Right renal pelvis (tissue), 4 donors: ENCODE results near the gene SCO1. TPM values are rescaled to one million over a fixed set of nuclear protein-coding genes. Genes with fewer than 3 reads are reported as not detected.
"Not testable (repeated sequence)": the region's sequence is repeated elsewhere in the genome, so short reads cannot be mapped to it uniquely, and the experiment has no call there.

Experiments
- DNase-seq, 4 donors: peaks; one replicate each; pipeline ENCODE4 v3.0.0-alpha.2; 2013; ENCODE audit warnings: low read depth in 4 of 4, low spot score in 3 of 4, missing footprints in 1 of 4
- polyA plus RNA-seq, 4 donors: library from polyadenylated mRNA; unstranded; fragments of 120-200 nt; gene quantifications; one replicate each; pipeline ENCODE4 v1.2.1, GENCODE V29; 2013; ENCODE audit not compliant: insufficient read length in 4 of 4

Gene SCO1
- polyA plus RNA-seq, 4 donors = 39.3 to 42.3 (median 40.6) TPM

DNA sequence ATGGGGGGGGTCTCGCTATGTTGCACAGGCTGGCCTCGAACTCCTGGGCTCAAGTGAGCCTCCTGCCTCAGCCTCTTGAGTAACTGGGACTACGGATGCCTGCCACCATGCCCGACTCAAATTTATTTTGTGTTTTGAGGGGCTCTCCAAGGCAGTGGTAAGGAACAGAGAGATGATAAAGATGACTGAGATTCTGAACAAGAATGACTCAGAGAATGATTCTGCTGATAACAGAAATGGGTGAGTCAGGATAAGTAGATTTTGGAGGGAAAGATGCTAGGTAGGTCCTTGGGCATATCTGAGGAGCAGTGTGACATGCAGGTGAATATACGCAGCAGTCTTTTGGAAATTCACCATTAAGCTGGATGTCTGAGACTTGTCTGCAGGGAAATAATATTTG is 29.9 kb upstream of the SCO1 start:
- no peak for DNase-seq

DNA sequence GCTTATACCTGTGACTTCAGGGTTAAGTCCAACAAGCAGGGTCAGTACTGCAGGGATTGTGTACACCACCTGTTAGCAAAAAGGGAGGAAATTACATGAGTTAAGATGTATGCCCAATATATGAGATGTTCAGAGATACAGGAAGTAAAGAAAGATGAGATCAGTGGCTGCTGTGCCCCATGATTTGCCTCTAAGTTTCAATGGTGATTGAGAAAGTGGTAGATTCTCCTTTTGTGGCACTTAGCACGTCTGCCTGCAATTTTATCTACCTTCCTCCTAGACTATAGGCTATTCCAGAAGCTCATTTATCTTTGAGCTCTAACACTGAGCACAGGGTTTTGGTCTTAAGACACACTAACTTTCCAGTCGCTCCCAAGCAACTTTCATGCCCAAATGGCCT is 28.9 kb upstream of the SCO1 start:
- DNase-seq = no peak

DNA sequence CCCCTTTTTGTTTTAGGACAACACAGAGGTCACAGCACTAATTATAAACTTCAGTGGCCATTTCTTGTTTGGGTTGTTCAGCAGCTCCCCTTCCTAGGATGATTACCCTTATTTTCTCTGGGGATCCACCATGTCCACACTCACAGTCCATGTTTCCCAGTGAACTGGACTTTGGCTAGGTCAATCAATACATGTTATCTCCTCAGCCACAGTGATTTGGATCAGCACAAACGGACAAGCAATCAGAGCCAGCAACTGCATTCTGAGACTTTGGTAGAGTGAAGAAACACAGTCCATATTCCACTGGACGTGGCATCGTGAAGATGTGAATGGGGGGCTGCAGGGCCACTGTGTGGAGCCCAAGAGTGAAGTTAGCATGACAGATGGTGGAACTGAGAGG is 27.9 kb upstream of the SCO1 start:
- no peak for DNase-seq

DNA sequence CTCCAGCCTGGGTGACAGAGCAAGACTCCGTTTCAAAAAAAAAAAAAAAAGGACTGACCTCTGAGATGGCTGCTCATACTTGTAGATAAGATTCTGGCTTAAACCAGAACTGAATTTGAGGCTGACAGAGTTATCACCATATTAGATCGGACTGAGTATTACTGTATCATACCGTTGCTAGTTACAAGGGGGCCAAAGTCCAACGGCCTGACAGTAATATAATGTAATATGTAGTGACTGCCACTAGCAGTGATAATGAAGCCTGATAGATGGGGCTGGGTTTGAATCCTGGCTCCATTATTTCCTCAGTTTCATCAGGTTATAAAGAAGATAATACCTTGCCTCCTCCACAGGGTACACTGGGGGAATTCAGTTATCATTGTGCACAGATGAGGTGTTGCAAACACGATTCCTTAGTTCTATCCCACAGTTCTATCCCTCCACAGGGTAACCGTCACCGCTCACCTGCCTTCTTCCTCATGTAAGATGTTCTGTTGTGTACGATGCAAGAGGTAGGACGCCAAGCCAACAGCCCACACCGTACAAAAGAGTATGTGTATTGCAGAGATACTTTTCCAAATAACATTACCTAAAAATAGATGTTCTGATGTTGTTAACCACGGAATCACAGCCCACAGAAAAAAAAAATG is 27.3 kb upstream of the SCO1 start:
- no peak for DNase-seq

DNA sequence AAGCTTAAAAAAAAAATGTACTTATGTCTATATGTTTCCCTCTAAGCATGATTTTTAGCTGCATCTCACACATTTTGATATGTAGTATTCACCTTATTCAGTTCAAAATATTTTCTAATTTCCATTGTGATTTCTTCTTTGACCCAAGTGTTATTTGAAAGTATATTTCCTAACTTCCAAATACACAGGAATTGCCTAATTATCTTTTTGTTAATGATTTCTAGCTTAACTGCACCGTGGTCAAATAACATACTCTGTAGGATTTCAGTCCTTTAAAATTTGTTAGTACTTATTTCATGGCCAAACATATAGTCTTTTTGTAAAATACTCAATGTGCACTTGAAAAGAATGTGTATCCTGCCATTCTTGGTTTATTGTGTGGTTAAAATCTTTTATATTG is 21.2 kb upstream of the SCO1 start:
- DNase-seq = no peak

DNA sequence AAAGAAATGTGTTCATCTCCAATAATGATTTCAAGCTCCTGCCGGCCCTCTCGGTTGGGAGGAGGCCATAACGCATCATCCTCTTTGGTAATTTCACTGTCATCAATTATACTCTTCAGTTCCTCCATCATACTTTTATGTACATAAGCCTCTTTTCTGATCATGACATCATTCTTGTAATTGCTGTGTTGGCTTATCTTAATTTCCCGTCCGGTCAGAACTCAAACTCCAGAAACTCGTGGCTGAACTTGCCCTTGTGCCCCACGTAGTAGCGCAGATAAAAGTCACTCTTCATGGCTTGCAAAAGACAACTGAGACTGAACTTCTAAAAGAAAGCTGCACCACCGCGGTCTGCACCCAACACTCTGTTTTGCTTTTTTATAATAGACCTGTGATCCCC is 18.9 kb upstream of the SCO1 start:
- no peak for DNase-seq

DNA sequence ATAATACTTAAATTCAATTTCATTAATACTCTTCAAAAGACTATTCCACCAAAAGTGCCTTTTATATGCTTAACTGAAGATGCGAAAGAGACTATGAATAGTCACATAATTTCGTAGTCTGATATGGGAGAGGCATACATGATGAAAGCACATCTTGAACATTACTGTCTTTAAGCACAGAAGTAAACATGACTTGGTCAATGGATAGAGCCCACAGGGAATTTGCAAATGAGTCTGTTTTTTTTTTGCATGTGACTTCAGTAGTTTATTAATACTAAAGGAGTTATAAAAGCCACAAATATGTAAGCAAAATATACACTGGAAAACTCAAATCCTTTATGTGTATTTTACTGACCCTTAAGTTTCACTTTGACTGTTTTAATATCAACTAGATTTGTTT is 16.0 kb upstream of the SCO1 start:
- DNase-seq = no peak

DNA sequence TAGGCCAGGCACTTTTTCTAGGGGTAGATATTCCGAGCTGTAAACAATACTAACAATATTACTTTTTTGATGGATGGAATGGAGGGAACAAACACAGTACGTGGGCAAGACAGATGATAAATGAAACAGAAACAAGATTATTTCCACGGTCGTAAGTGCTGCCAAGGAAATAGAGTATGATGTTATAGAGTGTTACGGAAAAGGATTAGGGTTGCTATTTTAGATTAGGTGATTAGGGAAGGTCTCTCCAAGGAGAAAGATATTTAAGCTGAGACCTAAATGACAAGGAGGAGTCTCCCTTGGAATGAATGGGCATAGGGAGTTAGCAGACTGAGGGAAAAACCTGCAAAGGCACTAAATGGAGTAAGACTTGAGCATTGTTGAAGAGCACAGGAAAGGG is 8.4 kb upstream of the SCO1 start:
- DNase-seq = no peak

DNA sequence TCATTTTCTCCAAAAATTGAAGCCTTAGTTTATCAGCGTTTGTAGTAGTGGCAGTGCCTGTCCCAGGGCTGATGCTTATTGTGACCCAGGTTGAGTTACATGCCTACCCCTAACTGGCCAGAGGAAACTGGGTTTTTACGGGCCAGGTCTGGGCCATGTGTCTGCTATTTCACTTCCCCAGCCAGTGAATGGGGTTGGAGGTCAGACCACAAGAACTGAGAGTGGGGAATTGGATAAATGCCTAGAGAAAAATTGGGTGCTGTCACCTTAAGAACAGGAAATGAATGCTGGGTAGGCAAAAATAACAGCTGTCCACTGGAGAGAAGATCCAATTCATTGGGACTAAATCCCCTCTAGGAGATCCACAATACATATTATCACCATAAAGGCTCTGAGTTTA is 5.2 kb upstream of the SCO1 start:
- no peak for DNase-seq

DNA sequence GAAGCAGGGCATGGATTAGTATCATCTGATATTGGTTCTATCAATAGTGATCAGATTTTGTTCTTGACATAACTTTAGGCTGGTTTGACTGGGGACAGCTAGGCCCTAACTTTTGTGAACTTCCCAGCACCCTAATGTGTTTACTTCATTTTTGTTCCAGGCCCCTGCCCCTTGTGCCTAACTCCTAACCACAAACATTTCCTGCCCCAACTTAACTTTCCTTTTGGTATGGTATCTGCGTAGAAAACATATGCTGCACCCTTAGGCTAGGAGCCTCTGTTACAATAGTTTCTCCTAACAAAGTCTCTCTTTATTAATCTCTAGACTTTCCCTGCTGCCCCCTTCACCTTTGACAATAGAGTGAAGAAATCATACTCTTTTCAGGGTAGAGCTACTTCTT is 2.5 kb upstream of the SCO1 start:
- DNase-seq = no peak

DNA sequence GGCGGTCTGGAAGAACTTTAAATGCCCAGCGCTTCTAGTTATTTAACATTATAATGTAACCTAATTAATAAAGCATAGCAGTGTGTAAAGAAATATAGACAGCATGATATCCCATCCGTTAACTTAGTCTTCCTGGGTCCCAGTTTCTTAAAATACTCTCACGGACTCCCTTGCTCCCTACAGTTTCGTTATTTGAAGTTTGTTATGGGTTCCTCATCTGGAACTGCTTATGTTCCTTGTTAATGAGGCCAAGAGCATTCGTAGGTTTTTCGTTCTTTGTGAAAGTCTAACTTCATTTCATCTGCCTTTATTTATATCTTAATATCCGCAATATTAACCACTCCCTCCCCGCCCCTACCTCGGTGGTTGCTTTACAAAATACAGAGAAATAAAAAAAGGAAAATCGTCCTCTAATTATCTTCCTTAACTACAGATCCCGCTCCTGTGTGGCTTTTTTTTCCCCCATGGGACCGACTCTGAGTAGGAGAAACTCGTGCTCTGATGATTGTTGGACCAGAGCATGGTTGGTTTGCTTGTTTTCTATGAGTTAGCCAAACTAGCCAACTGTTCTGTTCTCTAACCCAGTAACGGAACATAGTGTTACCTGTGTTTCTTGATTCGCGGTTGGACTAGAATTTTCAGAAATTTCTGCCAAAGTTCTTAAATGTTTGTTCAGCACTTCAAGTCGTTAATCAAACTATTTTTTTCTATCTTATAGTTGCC is 924 bp upstream of the SCO1 start:
- DNase-seq = no peak

DNA sequence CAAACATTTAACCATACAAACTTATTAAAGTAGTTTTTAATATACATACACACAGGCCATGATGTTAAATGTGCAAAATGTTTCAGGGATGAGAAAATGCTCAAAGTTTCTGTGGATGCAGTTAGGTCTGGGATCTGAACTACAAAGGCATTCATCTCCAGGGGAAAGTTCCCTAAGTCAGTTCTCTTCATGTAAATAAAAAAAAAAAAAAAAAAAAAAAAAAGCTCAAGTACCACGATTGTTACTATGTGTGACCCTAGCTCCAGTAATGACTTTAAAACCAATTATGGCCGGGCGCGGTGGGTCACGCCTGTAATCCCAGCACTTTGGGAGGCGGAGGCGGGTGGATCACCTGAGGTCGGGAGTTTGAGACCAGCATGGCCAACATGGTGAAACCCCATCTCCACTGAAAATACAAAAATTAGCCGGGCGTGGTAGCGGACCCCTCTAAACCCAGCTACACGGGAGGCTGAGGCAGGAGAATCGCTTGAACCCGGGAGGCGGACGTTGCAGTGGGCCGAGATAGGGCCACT is 1.4 kb downstream of the SCO1 start:
- not testable (repeated sequence) for DNase-seq

DNA sequence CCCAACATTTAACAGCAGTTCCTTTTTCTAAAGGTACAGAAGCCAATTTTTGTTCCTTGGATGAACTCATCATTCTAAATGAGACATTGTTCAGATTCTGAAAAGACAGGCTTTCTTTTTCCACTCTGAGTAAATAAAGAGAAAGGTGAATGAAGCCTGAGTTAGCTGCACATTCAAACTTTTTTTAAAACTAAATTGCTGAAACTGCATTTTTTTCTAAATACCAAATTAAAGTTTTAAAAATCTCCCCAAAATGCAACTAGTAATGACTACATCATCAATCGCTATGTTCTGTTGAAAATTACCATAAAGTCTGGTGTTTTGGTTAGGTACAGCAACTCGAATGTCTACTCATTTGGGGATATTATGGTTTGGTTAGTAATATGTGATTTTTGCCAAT is 9.8 kb downstream of the SCO1 start:
- no peak for DNase-seq

DNA sequence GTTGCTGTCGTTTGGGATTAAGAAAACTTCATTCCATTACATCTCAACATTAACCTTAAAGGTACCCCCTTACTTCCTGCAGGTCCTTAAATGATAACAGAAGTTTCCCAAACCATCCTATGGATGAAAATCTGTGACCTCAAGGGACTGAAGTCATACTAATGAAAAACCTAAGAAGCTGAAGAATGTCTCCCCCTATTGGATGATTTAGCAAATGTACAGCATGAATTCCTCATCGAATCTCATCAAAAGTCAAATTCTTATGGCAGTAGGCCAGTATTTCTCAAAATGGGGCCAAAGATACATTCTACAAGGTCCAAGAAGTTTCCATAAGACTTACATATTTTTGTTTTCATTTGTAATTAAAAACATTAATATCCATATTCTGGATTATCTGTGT is 13.5 kb downstream of the SCO1 start:
- no peak for DNase-seq

DNA sequence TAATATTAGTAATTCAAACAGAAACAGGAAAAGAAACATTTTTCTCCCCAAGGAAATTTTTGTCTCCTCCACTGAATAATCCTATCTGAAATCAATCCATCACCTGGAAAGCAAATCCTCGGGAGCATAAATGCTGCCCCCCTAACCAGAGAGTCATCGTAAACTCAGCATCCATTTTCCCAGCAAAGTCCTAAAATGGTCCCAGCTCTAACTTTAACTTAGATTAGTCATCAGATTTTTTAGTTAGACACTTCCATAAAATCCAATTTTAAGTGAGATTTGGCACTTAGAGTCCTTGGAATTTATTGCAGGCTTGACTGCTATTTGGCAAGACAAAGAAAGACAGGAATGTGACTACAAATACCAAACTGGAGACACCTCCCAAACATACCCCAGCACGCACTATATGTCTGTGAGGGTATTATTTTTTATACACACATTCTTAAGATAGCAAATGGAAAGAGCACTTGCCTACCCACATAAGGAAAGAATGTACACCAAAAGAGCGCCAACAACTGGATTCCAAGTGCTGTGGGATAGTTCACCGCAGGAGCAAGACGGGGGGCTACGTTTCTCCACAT is 15.4 kb downstream of the SCO1 start:
- DNase-seq = no peak

DNA sequence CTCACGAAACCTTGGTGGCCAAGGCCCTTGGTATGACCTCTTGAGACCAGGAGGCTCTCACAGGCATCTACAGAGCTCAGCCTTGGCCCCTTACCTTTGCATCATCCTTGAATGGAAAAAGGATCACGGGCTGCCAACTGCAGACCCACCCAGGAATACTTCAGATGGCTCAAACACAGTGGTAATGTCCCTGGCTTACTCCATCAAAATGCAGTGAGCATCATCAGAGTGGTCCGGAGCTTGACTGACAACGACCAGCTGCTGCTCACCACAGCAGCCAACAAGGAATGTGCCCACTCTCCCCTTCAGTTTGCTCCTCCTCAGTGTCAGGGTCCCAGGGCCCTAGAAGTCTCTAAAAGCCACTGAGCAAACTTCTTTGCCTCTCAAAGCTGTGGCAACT is 22.6 kb downstream of the SCO1 start:
- DNase-seq = no peak

DNA sequence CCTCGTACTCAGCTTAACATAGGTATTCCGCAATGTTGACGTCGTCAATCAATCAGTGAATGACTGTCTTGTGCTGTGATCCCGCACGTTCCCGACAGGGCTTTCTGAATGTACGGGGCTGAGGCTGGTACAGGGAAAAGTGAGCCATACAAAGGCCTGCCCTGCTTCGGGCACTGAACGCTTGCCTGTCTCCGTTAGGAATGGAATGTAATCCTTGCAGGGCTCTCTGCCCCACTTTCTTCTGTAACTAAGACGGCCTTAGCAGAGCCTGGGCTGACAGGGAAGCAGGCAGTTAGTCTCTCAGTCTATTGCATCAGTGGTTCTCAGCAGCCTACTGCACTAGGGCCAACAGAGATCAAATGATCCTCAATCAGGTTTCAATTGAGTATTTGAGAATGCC is 24.0 kb downstream of the SCO1 start:
- DNase-seq = no peak

DNA sequence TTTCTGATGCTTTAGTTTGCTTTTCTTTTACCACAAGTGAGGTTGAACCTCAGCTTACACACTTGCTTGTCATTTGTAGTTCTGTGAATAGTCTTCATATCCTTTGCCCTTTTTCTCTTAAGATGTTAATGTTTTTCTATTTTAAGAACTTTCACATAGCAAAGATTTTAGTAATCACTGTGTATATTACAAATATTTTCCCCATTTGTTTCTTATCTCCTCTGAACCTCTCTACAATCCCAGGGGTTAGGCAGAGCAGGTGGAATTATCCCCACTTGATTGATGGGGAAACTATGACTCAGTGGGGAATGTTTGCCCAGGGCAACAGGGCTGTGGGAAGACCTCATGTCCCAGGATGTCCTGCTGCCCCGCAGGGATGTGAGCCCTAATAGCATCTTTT is 28.6 kb downstream of the SCO1 start:
- no peak for DNase-seq

DNA sequence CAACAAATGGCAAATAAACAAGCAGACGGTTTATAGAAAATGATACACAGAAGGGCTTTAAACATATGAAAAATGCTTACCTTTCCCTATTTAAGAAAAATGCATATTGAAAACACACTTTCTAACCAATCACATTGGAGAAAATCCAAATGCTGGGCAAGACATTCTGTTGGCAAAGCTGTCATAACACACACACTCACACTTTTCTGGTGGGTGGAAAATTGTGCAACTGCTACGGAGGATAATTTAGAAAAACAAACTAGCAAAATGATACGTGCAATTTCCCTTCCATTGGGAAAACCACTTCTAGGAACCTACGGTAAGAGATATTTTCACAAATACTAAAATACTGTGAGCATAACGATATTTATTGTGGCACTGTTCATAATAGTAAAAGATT is 30.4 kb downstream of the SCO1 start:
- no peak for DNase-seq

DNA sequence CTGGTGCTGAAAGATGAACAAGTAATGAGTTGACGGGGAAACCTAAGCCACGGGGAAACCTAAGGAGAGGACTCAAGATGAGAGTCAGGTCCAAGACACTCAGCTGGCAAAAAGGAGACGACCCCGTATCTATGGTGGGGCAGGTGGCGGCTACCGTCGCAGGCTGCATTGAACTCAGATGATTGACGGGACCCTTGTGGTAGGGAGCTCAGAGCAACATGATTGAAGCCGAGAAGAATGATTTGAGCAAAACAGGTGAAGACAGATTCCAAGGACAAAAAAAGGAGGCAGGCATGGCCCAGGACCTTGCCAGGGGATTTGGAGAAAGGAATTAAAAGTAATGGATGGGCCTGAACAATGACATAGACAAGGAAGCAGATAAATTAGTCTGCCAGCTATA is 32.8 kb downstream of the SCO1 start:
- DNase-seq = no peak

DNA sequence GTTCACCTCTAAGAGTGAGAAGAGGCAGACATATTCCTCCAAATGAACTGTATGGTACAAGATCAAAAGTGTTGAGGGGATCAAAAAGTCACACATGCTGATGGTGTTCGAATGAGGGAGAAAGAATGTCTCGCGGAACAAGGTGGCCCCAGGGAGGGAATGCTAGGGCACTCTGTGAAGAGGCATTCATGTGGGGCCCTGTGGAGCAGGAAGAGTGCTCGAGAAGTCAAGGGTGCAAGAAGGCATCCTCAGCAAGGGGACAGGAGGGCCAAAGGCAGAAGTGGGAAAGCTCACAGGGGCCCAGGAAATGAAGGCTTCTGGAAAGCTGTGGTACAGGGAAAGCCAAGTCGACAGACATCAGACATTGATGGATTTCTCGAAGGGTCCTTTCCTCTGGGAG is 34.1 kb downstream of the SCO1 start:
- no peak for DNase-seq

DNA sequence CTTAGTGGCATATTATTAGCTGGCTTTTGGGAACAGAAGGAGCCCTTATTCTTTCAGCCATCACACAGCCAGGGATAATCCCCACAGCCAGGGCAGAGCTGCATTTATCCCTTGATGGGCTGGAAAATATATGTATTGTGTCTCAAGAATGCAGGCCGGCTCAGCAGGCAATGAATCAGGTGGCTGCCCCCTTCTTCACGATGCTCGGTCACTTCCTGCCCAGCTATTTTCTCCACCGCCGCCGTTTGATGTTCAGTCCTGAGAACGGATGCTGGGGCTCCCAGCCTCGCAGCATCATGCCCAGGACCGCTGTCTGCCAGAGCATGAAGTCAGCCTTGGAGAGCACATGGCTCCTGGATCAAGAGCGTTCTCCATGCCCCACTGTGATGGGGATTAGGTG is 35.9 kb downstream of the SCO1 start:
- no peak for DNase-seq
